ENCODE measurements around the gene PEX5L. TPM values are rescaled to one million over a fixed set of nuclear protein-coding genes. Genes with fewer than 3 reads are reported as not detected.
A peak's percentile ranks its signal among the peaks of the same experiment; 100 is the strongest.

PEX5L gene
- total RNA-seq, 2 experiments from 2014 or later: 0.35 to 0.70 TPM

DNA sequence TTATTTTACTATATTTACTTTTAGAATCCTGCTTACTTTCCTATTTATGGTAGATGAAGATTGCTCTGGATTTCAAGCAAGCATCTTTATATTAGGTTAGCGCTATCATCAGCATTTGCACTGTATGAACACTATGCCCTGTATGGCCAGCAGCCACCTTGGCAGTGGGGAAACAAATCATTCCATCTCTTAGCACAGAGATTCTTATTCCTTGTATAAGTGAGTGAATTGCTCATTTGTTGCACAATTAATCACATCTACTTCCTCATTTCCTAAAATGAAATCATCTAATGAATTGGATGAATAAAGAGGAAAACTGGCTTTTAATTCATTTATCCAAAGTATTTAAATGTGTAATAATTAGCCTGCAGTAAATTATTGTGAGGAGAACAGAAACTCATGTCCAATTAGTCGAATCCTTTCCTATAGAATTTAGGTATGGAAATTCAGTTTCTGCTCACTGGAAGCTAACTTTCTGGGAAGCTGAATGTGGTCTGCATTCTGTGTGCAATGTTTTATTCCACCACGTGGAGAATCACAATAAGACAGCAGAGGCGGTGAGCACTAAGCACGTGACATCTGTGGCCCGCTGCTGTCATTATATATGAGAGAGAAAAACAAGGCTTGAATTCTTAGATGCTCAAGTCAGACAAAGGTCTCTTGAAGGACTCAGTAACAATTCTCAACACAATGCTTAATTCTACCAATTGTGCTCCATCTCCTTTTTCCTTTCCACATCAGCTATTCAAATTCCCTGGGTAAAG is 93.4 kb downstream of the PEX5L start:
- CTCF ChIA-PET: interaction anchor here (4.5 kb wide), 1 partner anchor 14 kb away, joined by 19 read pairs; no protein-coding TSS in a partner anchor
- POLR2A ChIA-PET: no interaction called here
- H3K27me3 Mint-ChIP-seq: peaks cover 42% of the 10 kb centered on the region
- H3K4me3 Mint-ChIP-seq: no peak overlapping the region
- DNase-seq: no peak
- no peaks in the 10 kb centered on the region for H3K9me3 Mint-ChIP-seq
- no peaks in the 10 kb centered on the region for H3K36me3 Mint-ChIP-seq (ENCODE audit: low read depth)
- H3K4me1 Mint-ChIP-seq: peaks cover 2% of the 10 kb centered on the region
- no peak overlapping the region for H3K27ac Mint-ChIP-seq

DNA sequence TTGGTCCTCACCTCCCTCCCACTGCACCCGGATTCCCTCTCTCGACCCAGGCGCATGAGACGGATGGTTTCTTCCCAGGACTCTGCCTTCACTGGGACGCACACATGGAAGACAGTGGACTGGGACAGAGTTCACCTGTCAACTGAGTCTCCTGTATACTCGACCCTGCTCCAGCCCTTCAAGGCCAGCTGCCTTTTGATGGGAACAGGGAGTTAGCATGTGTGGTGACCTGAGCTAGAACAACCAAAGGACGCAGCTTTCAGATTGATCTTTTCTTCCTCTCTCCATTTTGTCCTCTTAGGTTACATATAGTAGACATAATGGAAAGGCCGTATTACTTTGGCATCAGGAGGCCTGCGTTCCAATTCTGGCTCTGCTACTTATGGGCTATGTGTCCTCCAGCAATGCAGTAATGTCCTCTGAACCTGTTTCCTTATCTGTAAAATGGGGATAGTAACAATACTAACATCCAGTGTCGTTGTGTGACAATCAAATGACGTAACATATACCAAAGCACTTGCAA is 94.1 kb downstream of the PEX5L start:
- ChIA-PET CTCF (interaction anchor here (2.6 kb wide), 1 partner anchor 13 kb away, joined by 15 read pairs; no protein-coding TSS in a partner anchor), POLR2A (no interaction called here)
- H3K27me3 Mint-ChIP-seq: peaks cover 42% of the 10 kb centered on the region
- no peaks in the 10 kb centered on the region for H3K36me3 Mint-ChIP-seq (ENCODE audit: low read depth)
- H3K4me3 Mint-ChIP-seq: no peak overlapping the region
- peaks cover 2% of the 10 kb centered on the region for H3K4me1 Mint-ChIP-seq
- no peak for DNase-seq
- H3K27ac Mint-ChIP-seq: no peak overlapping the region
- no peaks in the 10 kb centered on the region for H3K9me3 Mint-ChIP-seq

DNA sequence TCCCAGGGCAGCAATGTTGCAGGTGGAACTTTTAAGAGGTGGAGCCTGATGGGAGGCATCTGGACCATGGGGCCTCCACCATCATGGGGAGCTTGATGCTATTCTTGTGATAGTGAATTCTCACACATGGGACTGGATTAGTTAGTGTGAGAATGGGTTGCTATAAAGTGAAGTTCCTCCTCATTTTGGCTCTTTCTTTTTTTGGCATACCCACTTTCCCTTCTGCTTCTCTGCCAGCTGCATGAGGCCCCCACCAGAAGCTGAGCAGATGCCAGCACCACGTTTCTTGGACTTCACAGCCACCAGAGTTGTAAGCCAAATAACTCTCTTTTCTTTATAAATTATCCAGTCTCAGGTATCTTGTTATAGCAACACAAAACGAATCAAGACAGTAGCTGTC is 101.0 kb downstream of the PEX5L start:
- Mint-ChIP-seq H3K4me3 (no peak overlapping the region), H3K4me1 (no peaks in the 10 kb centered on the region), H3K36me3 (ENCODE audit: low read depth) (no peaks in the 10 kb centered on the region), H3K9me3 (no peaks in the 10 kb centered on the region), H3K27ac (no peak overlapping the region), H3K27me3 (peaks cover 25% of the 10 kb centered on the region)
- no peak for DNase-seq
- CTCF ChIA-PET: no interaction called here
- POLR2A ChIA-PET: no interaction called here

DNA sequence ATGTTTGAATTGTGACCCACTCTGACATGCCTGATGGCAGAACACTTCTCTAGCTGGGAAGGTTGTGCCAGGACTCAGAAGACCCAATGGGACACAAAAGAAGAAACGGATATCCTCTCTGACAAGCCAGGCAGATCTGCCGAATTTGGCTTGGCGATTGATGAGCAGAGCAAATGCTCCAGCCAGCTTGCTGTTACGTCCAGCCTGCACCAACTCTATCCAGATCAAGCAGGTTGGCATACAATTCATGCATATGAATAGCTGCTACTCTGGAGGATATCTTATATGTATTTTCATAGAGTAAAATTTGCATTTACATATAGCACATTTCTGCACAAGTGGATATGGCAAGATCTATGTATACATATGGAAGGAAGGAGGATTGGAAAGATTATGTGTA is 102.8 kb downstream of the PEX5L start:
- Mint-ChIP-seq H3K36me3 (ENCODE audit: low read depth) (no peaks in the 10 kb centered on the region), H3K4me1 (peaks cover 1% of the 10 kb centered on the region), H3K27me3 (peaks cover 27% of the 10 kb centered on the region), H3K4me3 (no peak overlapping the region), H3K9me3 (no peaks in the 10 kb centered on the region), H3K27ac (no peak overlapping the region)
- no peak for DNase-seq
- ChIA-PET POLR2A (no interaction called here), CTCF (no interaction called here)

DNA sequence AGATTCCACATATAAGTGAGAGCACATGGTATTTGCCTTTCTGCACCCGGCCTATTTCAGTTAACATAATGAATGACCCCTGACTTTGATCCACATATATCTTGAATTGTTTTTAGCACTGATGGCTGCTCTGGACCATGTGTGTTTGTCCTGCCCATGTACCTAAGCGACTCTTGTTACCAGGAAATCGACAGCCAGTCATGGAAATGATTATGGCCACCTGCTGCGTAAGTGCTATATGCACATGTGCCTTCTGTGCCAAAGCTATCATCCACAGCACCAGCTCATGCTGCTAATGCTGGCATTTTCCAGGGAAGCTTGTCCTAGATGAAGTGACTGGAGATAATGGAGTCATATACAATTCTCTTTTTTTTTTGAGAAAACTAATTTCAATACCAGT is 103.7 kb downstream of the PEX5L start:
- H3K4me3 Mint-ChIP-seq: no peak overlapping the region
- no peaks in the 10 kb centered on the region for H3K9me3 Mint-ChIP-seq
- H3K27ac Mint-ChIP-seq: no peak overlapping the region
- ChIA-PET POLR2A (no interaction called here), CTCF (no interaction called here)
- H3K27me3 Mint-ChIP-seq: peaks cover 27% of the 10 kb centered on the region
- H3K4me1 Mint-ChIP-seq: peaks cover 1% of the 10 kb centered on the region
- H3K36me3 Mint-ChIP-seq (ENCODE audit: low read depth): no peaks in the 10 kb centered on the region
- no peak for DNase-seq

DNA sequence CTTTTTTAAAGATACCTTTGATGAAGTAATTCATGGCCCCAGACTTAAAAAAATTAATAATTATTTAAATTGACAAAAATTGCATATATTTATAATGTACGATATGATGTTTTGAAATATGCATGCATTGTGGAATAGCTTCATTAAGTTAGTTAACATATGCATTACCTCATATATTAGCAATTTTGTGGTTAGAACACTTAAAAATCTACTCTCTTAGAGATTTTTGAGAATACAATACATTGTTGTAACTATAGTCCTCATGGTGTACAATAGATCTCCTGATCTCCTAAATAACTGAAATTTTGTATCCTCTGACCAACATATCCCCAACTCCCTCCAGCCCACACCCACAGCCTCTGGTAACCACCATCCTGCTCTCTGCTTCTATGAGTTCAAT is 104.1 kb downstream of the PEX5L start:
- CTCF ChIA-PET: no interaction called here
- no peak for DNase-seq
- H3K36me3 Mint-ChIP-seq (ENCODE audit: low read depth): no peaks in the 10 kb centered on the region
- no peak overlapping the region for H3K4me3 Mint-ChIP-seq
- no peaks in the 10 kb centered on the region for H3K9me3 Mint-ChIP-seq
- POLR2A ChIA-PET: no interaction called here
- no peak overlapping the region for H3K27ac Mint-ChIP-seq
- peaks cover 23% of the 10 kb centered on the region for H3K27me3 Mint-ChIP-seq
- H3K4me1 Mint-ChIP-seq: peaks cover 1% of the 10 kb centered on the region

DNA sequence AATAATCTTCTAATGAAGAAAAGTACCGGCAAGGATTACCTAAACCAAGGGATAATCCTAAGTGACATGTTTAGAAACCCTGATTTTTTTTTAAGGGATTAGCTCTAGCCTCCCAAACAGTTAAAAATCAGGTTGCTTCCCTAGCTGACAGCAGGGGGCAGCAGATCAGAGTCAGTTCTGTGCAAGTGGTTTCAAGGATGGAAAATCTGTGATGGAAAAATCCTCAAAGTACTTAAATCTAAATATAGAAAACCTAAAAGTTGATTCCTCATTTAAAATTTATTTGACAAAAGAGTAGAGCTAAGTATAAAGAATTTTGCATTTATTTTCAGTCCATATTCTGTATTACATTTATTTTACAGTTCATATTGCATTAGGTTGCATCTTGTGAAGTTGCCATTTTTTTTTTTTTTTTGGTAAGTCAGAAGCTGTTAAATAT is 107.6 kb downstream of the PEX5L start:
- no peak overlapping the region for H3K4me3 Mint-ChIP-seq
- H3K4me1 Mint-ChIP-seq: peaks cover 3% of the 10 kb centered on the region
- peak; percentile 49 for DNase-seq
- CTCF ChIA-PET: interaction anchor here (0.6 to 2.3 kb wide), 24 partner anchors 12 to 675 kb away, joined by 3 to 19 read pairs (median 4); partner anchors contain the start of gene ACTL6A
- no peak overlapping the region for H3K27ac Mint-ChIP-seq
- peaks cover 32% of the 10 kb centered on the region for H3K27me3 Mint-ChIP-seq
- H3K36me3 Mint-ChIP-seq (ENCODE audit: low read depth): no peaks in the 10 kb centered on the region
- POLR2A ChIA-PET: no interaction called here
- no peaks in the 10 kb centered on the region for H3K9me3 Mint-ChIP-seq

DNA sequence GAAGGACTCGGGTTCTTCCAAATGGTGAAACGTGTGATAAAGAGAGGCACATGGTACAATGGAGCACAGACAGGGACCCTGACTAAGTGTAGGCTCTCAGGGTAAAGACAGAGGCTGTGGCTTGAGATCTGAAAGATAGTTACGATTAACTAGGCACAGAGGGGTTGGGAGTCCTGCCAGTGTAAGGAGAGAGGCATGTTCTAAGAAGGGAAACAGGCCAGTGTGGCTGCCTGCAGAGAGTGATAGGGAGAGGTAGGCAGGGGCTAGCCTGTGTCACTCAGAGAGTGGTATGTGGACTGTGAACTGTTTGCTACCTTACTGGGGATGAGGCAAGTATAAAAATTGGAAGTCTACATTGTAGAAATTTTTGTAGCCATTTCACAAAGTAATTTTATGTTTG is 109.5 kb downstream of the PEX5L start:
- ChIA-PET CTCF (no interaction called here), POLR2A (no interaction called here)
- Mint-ChIP-seq H3K9me3 (no peaks in the 10 kb centered on the region), H3K27me3 (peaks cover 30% of the 10 kb centered on the region), H3K27ac (no peak overlapping the region), H3K4me1 (peaks cover 4% of the 10 kb centered on the region), H3K4me3 (no peak overlapping the region), H3K36me3 (ENCODE audit: low read depth) (no peaks in the 10 kb centered on the region)
- DNase-seq: no peak

DNA sequence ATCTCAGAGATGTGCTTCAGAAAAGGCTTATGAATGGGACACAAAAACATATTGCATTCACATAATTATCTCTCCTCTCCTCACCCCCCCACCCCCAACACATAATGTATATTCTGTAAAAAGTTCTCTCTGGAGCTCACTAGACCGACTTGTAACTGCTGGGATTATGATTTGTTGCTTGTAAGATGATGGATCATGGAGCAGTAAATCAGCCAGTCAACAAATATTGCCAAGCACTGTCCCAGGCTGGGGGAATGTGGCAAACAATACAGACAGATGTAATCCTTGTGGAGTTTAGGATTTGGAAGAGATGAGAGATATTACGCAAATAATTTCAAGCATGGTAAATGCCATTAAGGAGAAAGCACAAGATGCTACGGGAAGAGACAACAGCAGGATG is 114.8 kb downstream of the PEX5L start:
- Mint-ChIP-seq H3K36me3 (ENCODE audit: low read depth) (no peaks in the 10 kb centered on the region), H3K4me3 (no peak overlapping the region), H3K27ac (no peak overlapping the region), H3K4me1 (peaks cover 14% of the 10 kb centered on the region), H3K27me3 (peaks cover 25% of the 10 kb centered on the region), H3K9me3 (no peaks in the 10 kb centered on the region)
- ChIA-PET CTCF (interaction anchor here (0.6 to 1.7 kb wide), 2 partner anchors 8 to 92 kb away, joined by 3 to 4 read pairs; no protein-coding TSS in a partner anchor), POLR2A (no interaction called here)
- DNase-seq: no peak

DNA sequence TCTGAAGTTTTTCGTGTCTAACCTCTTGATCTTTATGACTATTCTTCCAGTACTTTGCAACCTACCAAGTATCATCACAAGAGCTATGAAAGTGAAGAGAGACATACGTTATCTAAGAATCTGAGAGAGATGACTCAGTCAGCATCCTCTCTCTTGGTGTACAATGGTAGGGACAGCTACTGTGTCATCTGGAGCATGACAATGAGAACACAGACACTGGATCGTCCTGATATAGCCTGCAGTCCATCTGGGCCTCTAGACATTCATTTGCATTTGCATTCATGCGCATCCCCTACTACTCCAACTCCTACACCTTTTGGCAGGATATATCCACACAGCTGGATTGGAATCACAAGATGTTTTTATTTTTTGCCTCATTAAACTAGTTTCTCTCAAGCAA is 115.2 kb downstream of the PEX5L start:
- no peak for DNase-seq
- H3K4me3 Mint-ChIP-seq: no peak overlapping the region
- H3K4me1 Mint-ChIP-seq: peaks cover 14% of the 10 kb centered on the region
- peaks cover 24% of the 10 kb centered on the region for H3K27me3 Mint-ChIP-seq
- H3K9me3 Mint-ChIP-seq: no peaks in the 10 kb centered on the region
- no peaks in the 10 kb centered on the region for H3K36me3 Mint-ChIP-seq (ENCODE audit: low read depth)
- ChIA-PET POLR2A (no interaction called here), CTCF (interaction anchor here (0.6 to 1.7 kb wide), 3 partner anchors 9 to 272 kb away, joined by 3 to 4 read pairs (median 3); no protein-coding TSS in a partner anchor)
- H3K27ac Mint-ChIP-seq: no peak overlapping the region

DNA sequence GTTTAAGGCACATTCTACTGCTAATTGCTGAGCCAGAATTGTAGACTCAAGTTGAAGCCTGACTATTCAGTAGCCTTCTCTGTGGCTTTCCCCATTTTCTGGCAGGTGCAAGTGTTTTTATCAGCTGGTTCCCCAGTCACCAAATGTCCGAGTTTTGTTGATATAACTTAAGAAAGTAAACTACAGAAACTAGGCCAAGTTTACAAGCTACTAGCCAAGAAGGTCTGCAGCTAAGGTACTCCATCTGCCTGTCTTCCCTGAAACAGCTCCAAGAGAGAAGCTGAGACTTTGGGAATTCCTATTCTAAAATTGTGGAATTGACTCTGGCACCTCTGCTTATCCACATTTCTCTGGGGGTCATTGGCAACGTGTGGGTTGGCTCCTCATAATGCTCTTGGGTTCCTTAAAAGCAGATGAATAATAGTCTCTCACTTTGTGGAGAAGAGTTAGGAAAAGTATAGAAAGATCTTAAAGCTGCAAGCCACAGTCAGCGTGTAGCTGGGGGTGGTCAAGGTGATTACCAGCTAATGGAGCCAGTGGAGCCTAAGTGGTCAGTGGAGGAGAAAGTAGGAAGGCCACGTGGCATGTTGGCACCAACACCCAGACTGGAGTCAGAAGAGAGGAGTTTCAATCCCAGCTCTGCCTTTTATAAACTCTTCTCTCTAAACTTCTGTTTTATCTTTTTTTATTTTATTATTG is 128.8 kb downstream of the PEX5L start:
- Mint-ChIP-seq H3K4me3 (no peak overlapping the region), H3K27ac (no peak overlapping the region), H3K4me1 (no peaks in the 10 kb centered on the region), H3K36me3 (ENCODE audit: low read depth) (no peaks in the 10 kb centered on the region), H3K9me3 (no peaks in the 10 kb centered on the region), H3K27me3 (peaks cover 13% of the 10 kb centered on the region)
- ChIA-PET CTCF (no interaction called here), POLR2A (no interaction called here)
- no peak for DNase-seq

DNA sequence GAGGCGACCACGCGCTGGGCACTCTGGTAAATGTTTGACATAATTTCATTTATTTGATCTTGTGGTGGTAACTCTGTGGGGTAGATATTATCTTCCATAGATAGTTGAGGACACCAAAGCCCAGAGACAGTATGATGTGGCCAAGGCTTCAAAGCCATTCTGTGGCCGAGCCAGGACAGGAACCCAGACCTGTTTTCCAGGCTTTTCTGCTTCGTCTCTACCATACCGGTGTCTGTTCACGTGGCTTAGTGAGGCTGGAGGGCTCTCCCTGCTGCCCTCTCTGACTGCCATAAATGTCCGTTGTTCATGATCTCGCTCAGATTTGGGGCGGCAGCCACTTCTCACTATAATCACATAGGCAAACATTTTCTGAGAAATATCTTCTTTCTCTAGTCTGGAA is 134.7 kb downstream of the PEX5L start:
- H3K4me1 Mint-ChIP-seq: no peaks in the 10 kb centered on the region
- no peak for DNase-seq
- CTCF ChIA-PET: no interaction called here
- H3K27ac Mint-ChIP-seq: no peak overlapping the region
- H3K36me3 Mint-ChIP-seq (ENCODE audit: low read depth): no peaks in the 10 kb centered on the region
- peaks cover 13% of the 10 kb centered on the region for H3K27me3 Mint-ChIP-seq
- POLR2A ChIA-PET: no interaction called here
- no peaks in the 10 kb centered on the region for H3K9me3 Mint-ChIP-seq
- no peak overlapping the region for H3K4me3 Mint-ChIP-seq

DNA sequence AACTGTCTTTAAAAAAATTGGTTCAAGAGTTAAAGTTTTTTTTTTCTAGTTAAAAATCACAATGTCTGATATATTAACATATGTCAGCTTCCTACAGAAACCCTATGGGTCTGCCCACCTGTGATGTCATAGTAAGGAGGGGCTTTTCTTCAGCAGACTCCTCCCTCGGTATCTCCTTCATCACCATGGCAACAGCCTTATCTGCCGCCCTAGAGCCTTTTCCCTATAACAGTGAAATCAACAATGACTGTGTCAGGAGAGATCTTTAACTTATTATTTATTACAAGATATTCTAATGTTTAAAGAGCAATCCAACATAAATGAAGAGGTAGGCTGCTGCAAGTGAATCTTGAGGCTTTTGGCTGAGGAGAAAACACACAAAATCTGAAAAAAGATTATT is 138.7 kb downstream of the PEX5L start:
- Mint-ChIP-seq H3K9me3 (no peaks in the 10 kb centered on the region), H3K36me3 (ENCODE audit: low read depth) (no peaks in the 10 kb centered on the region), H3K27me3 (peaks cover 16% of the 10 kb centered on the region), H3K4me3 (no peak overlapping the region), H3K4me1 (no peaks in the 10 kb centered on the region), H3K27ac (no peak overlapping the region)
- peak; percentile 23 for DNase-seq
- POLR2A ChIA-PET: no interaction called here
- CTCF ChIA-PET: no interaction called here

All from activated CD4-positive, alpha-beta memory T cell treated with anti-CD3 and anti-CD28 coated beads, Interleukin-2, amount 10 ng/mL, durations not matched to agents 7 days and 5 days (primary cell).